HEK293T (cell line): ENCODE measurements around the gene GTF2IRD1.

Experiments
- ARNT ChIP-seq: fragments of 450-650 bp; IDR thresholded peaks from 2 replicates; pipeline ENCODE4 v1.6.1; 2017; ENCODE audit warnings: mild to moderate bottlenecking
- BHLHE40 ChIP-seq: fragments of 450-650 bp; IDR thresholded peaks from 2 replicates; pipeline ENCODE4 v1.6.1; 2016; ENCODE audit warnings: mild to moderate bottlenecking, moderate library complexity, borderline replicate concordance
- FOXM1 ChIP-seq: fragments of 450-650 bp; IDR thresholded peaks from 2 replicates; pipeline ENCODE4 v1.6.1; 2017; ENCODE audit warnings: mild to moderate bottlenecking, borderline replicate concordance
- SP1 ChIP-seq: fragments of 450-650 bp; IDR thresholded peaks from 2 replicates; pipeline ENCODE4 v1.6.1; 2017
- ZNF384 ChIP-seq: fragments of 450-650 bp; IDR thresholded peaks from 2 replicates; pipeline ENCODE4 v1.6.1; 2016

GRCh38 chr7:74405899-74406512 lies 47.7 kb upstream of the GTF2IRD1 start:
- no peak for TF ChIP-seq SP1
- TF ChIP-seq ARNT = no peak
- TF ChIP-seq ZNF384 = no peak
- TF ChIP-seq FOXM1 = no peak
- no peak for TF ChIP-seq BHLHE40
